ENCODE measurements around the gene ETV3L. TPM values are rescaled to one million over a fixed set of nuclear protein-coding genes. Genes with fewer than 3 reads are reported as not detected.

Gene ETV3L
- total RNA-seq, 4 donors from 2014 or later = not detected

- Histone ChIP-seq H3K27me3 (no peaks in the 10 kb centered on the region), H3K9me3 (no peaks in the 10 kb centered on the region)
- intact Hi-C loops (cut with DNase I; ENCODE audit: low total_unique reads) = no loop called here
Observed at GRCh38 chr1:157091186-157091585, 8.4 kb downstream of the ETV3L start.

GRCh38 chr1:157090771-157091170 lies 8.8 kb downstream of the ETV3L start:
- TF ChIP-seq POLR2A (IDR thresholded peaks at IDR 0.05) = no peak
- TF ChIP-seq CTCF (IDR thresholded peaks at IDR 0.05 in 4 of 5, conservative IDR thresholded peaks at IDR 0.05 in 1 of 5) = no peak
- in situ Hi-C loops (cut with MboI; ENCODE audit: low sequenced_read_pairs in 4 of 4) = loop anchor here in 3 of 4 donors (5.0 kb wide), 2 partner anchors 62 to 72 kb away; no protein-coding TSS in a partner anchor
- no peak for ATAC-seq

More at GRCh38 chr1:157091186-157091585, 8.4 kb downstream of the ETV3L start:
- Histone ChIP-seq H3K27ac (no peak overlapping the region), H3K4me3 (no peak overlapping the region), H3K36me3 (no peaks in the 10 kb centered on the region), H3K4me1 (no peaks in the 10 kb centered on the region)
- in situ Hi-C loops (cut with MboI; ENCODE audit: low sequenced_read_pairs in 4 of 4) = loop anchor here in 3 of 4 donors (5.0 kb wide), 2 partner anchors 61 to 71 kb away; no protein-coding TSS in a partner anchor
- no peak for DNase-seq
- ATAC-seq = no peak
- TF ChIP-seq CTCF (IDR thresholded peaks at IDR 0.05 in 4 of 5, conservative IDR thresholded peaks at IDR 0.05 in 1 of 5) = no peak
- TF ChIP-seq POLR2A (IDR thresholded peaks at IDR 0.05) = no peak

GRCh38 chr1:157090196-157090647 lies 9.4 kb downstream of the ETV3L start:
- Histone ChIP-seq H3K4me1 (no peaks in the 10 kb centered on the region), H3K27me3 (no peaks in the 10 kb centered on the region), H3K27ac (no peak overlapping the region), H3K36me3 (no peaks in the 10 kb centered on the region), H3K9me3 (no peaks in the 10 kb centered on the region), H3K4me3 (no peak overlapping the region)
- intact Hi-C loops (cut with DNase I; ENCODE audit: low total_unique reads) = loop anchor here (1.0 kb wide), 1 partner anchor 66 kb away; no protein-coding TSS in a partner anchor
- DNase-seq (peak; percentile 63 to 69), ATAC-seq (peak; percentile 75 to 83)
- in situ Hi-C loops (cut with MboI; ENCODE audit: low sequenced_read_pairs in 4 of 4) = loop anchor here in 3 of 4 donors (5.0 kb wide), 2 partner anchors 62 to 72 kb away; no protein-coding TSS in a partner anchor
- TF ChIP-seq CTCF (IDR thresholded peaks at IDR 0.05 in 4 of 5, conservative IDR thresholded peaks at IDR 0.05 in 1 of 5) (peak; percentile 77 to 96 (median 91)), POLR2A (IDR thresholded peaks at IDR 0.05) (no peak)

More at GRCh38 chr1:157090771-157091170, 8.8 kb downstream of the ETV3L start:
- H3K27me3 ChIP-seq = no peaks in the 10 kb centered on the region
- no peak overlapping the region for H3K27ac ChIP-seq
- no peaks in the 10 kb centered on the region for H3K36me3 ChIP-seq
- no peaks in the 10 kb centered on the region for H3K9me3 ChIP-seq
- H3K4me3 ChIP-seq = no peak overlapping the region
- intact Hi-C loops (cut with DNase I; ENCODE audit: low total_unique reads) = loop anchor here (1.0 kb wide), 1 partner anchor 66 kb away; no protein-coding TSS in a partner anchor
- H3K4me1 ChIP-seq = no peaks in the 10 kb centered on the region
- DNase-seq = no peak

- Histone ChIP-seq H3K4me3 (no peak overlapping the region), H3K27me3 (no peaks in the 10 kb centered on the region), H3K36me3 (no peaks in the 10 kb centered on the region), H3K9me3 (no peaks in the 10 kb centered on the region), H3K27ac (no peak overlapping the region), H3K4me1 (no peaks in the 10 kb centered on the region)
- DNase-seq (no peak), ATAC-seq (peak; percentile 12 to 25)
- in situ Hi-C loops (cut with MboI; ENCODE audit: low sequenced_read_pairs in 4 of 4) = loop anchor here in 3 of 4 donors (5.0 kb wide), 2 partner anchors 63 to 73 kb away; no protein-coding TSS in a partner anchor
- TF ChIP-seq POLR2A (IDR thresholded peaks at IDR 0.05) (no peak), CTCF (IDR thresholded peaks at IDR 0.05 in 4 of 5, conservative IDR thresholded peaks at IDR 0.05 in 1 of 5) (no peak)
- intact Hi-C loops (cut with DNase I; ENCODE audit: low total_unique reads) = loop anchor here (1.0 kb wide), 1 partner anchor 67 kb away; no protein-coding TSS in a partner anchor
Observed at GRCh38 chr1:157089789-157090188, 9.8 kb downstream of the ETV3L start.

All from gastrocnemius medialis (tissue), 4 donors.